ENCODE measurements around the gene KCND2. TPM values are rescaled to one million over a fixed set of nuclear protein-coding genes. Genes with fewer than 3 reads are reported as not detected.

KCND2 gene
- total RNA-seq, 1 experiment from 2014 or later: not detected

DNA sequence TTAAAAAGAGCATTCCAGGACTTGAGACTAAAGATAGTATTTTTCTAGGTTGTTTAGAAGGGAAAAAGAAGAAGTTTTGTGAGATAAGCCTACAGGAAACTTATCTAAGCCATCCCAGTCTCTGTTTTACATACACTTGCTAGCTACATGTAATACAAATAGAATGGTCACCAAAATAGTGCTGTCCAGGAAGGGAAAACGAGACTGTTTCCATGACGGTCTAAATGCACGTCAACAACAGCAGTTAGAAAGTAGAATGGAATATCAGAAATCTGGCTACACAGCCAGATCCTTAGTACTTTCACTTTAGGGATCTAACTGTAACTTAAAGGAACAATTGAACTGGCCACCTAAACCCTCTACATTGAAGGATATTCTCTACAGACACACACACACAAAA, 467.4 kb downstream of the KCND2 start:
- no peak overlapping the region for H3K4me3 ChIP-seq (ENCODE audit: low read length)
- H3K4me1 ChIP-seq (ENCODE audit: low read length): no peaks in the 10 kb centered on the region
- no peak for DNase-seq
- H4K20me1 ChIP-seq (ENCODE audit: insufficient read depth, low read depth, low read length): no peaks in the 10 kb centered on the region
- H3K9ac ChIP-seq (ENCODE audit: low read length): no peak overlapping the region
- H3K36me3 ChIP-seq (ENCODE audit: insufficient read depth, low read length): no peaks in the 10 kb centered on the region
- no peak overlapping the region for H2AFZ ChIP-seq (ENCODE audit: low read length)
- H3K27ac ChIP-seq (ENCODE audit: low read length): no peak overlapping the region
- H3K27me3 ChIP-seq (ENCODE audit: low read length): no peaks in the 10 kb centered on the region
- H3K4me2 ChIP-seq (ENCODE audit: low read depth, low read length, poor library complexity, severe bottlenecking): no peak overlapping the region
- H3K79me2 ChIP-seq (ENCODE audit: low read length): no peaks in the 10 kb centered on the region
- H3K9me3 ChIP-seq (ENCODE audit: low read length): no peaks in the 10 kb centered on the region
- H3K9me2 ChIP-seq (replicated peaks; ENCODE audit: insufficient read depth, low read length): no peaks in the 10 kb centered on the region

DNA sequence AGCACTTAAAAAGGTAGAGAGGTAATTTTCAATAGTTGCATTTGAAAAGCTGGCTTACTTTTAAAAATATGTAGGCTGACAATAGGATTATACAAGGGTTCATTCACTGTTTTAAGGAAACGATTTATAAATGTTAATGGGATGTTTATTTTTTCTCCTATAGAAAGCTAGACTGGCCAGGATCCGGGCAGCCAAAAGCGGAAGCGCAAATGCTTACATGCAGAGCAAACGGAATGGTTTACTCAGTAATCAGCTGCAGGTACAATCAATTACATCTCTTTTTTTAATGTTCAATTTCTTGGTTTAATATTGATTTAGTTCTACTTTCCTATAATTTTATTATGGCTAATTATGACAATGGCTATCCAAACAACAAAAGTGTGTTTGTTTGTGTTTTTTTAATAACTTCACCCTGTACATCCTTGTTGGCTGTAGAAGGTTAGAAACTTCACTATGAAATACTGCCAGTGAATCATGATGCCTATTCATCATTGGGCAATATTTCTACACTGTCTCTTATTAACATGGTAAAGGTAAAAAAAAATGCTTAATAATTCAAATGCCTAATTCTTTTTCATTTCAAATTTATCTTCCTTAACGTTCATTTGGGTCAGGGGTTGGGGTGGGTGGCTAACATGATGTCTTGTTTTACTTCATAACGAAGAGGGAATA, 468.5 kb downstream of the KCND2 start:
- Histone ChIP-seq H2AFZ (ENCODE audit: low read length) (no peak overlapping the region), H3K4me3 (ENCODE audit: low read length) (no peak overlapping the region), H3K4me1 (ENCODE audit: low read length) (no peaks in the 10 kb centered on the region), H3K27ac (ENCODE audit: low read length) (no peak overlapping the region), H3K9me3 (ENCODE audit: low read length) (no peaks in the 10 kb centered on the region), H3K27me3 (ENCODE audit: low read length) (no peaks in the 10 kb centered on the region), H3K4me2 (ENCODE audit: low read depth, low read length, poor library complexity, severe bottlenecking) (no peak overlapping the region), H3K9me2 (replicated peaks; ENCODE audit: insufficient read depth, low read length) (no peaks in the 10 kb centered on the region), H3K9ac (ENCODE audit: low read length) (no peak overlapping the region), H3K36me3 (ENCODE audit: insufficient read depth, low read length) (no peaks in the 10 kb centered on the region), H4K20me1 (ENCODE audit: insufficient read depth, low read depth, low read length) (no peaks in the 10 kb centered on the region), H3K79me2 (ENCODE audit: low read length) (no peaks in the 10 kb centered on the region)
- no peak for DNase-seq

GRCh38 chr7:120742372-120742771, 469.4 kb downstream of the KCND2 start:
- H4K20me1 ChIP-seq (ENCODE audit: insufficient read depth, low read depth, low read length): no peaks in the 10 kb centered on the region
- no peak for DNase-seq
- no peaks in the 10 kb centered on the region for H3K9me2 ChIP-seq (replicated peaks; ENCODE audit: insufficient read depth, low read length)
- no peak overlapping the region for H3K27ac ChIP-seq (ENCODE audit: low read length)
- H3K4me1 ChIP-seq (ENCODE audit: low read length): no peaks in the 10 kb centered on the region
- no peaks in the 10 kb centered on the region for H3K79me2 ChIP-seq (ENCODE audit: low read length)
- H3K27me3 ChIP-seq (ENCODE audit: low read length): no peaks in the 10 kb centered on the region
- no peak overlapping the region for H2AFZ ChIP-seq (ENCODE audit: low read length)
- H3K36me3 ChIP-seq (ENCODE audit: insufficient read depth, low read length): no peaks in the 10 kb centered on the region
- no peak overlapping the region for H3K9ac ChIP-seq (ENCODE audit: low read length)
- no peaks in the 10 kb centered on the region for H3K9me3 ChIP-seq (ENCODE audit: low read length)
- H3K4me3 ChIP-seq (ENCODE audit: low read length): no peak overlapping the region
- H3K4me2 ChIP-seq (ENCODE audit: low read depth, low read length, poor library complexity, severe bottlenecking): no peak overlapping the region

- DNase-seq: no peak
- Histone ChIP-seq H3K9me3 (ENCODE audit: low read length) (no peaks in the 10 kb centered on the region), H3K4me2 (ENCODE audit: low read depth, low read length, poor library complexity, severe bottlenecking) (no peak overlapping the region), H3K9ac (ENCODE audit: low read length) (no peak overlapping the region), H3K4me3 (ENCODE audit: low read length) (no peak overlapping the region), H3K9me2 (replicated peaks; ENCODE audit: insufficient read depth, low read length) (no peaks in the 10 kb centered on the region), H3K79me2 (ENCODE audit: low read length) (no peaks in the 10 kb centered on the region), H4K20me1 (ENCODE audit: insufficient read depth, low read depth, low read length) (no peaks in the 10 kb centered on the region), H2AFZ (ENCODE audit: low read length) (no peak overlapping the region), H3K27ac (ENCODE audit: low read length) (no peak overlapping the region), H3K27me3 (ENCODE audit: low read length) (no peaks in the 10 kb centered on the region), H3K36me3 (ENCODE audit: insufficient read depth, low read length) (no peaks in the 10 kb centered on the region), H3K4me1 (ENCODE audit: low read length) (no peaks in the 10 kb centered on the region)
Measured at GRCh38 chr7:120743128-120743527, 470.2 kb downstream of the KCND2 start.

GRCh38 chr7:120760050-120760449, 487.1 kb downstream of the KCND2 start:
- no peak overlapping the region for H2AFZ ChIP-seq (ENCODE audit: low read length)
- H3K4me1 ChIP-seq (ENCODE audit: low read length): no peaks in the 10 kb centered on the region
- no peak overlapping the region for H3K9ac ChIP-seq (ENCODE audit: low read length)
- no peaks in the 10 kb centered on the region for H3K79me2 ChIP-seq (ENCODE audit: low read length)
- H3K4me3 ChIP-seq (ENCODE audit: low read length): no peak overlapping the region
- DNase-seq: no peak
- no peaks in the 10 kb centered on the region for H3K9me2 ChIP-seq (replicated peaks; ENCODE audit: insufficient read depth, low read length)
- no peak overlapping the region for H3K4me2 ChIP-seq (ENCODE audit: low read depth, low read length, poor library complexity, severe bottlenecking)
- no peaks in the 10 kb centered on the region for H3K27me3 ChIP-seq (ENCODE audit: low read length)
- no peak overlapping the region for H3K27ac ChIP-seq (ENCODE audit: low read length)
- no peaks in the 10 kb centered on the region for H3K36me3 ChIP-seq (ENCODE audit: insufficient read depth, low read length)
- no peaks in the 10 kb centered on the region for H4K20me1 ChIP-seq (ENCODE audit: insufficient read depth, low read depth, low read length)
- H3K9me3 ChIP-seq (ENCODE audit: low read length): no peaks in the 10 kb centered on the region

DNA sequence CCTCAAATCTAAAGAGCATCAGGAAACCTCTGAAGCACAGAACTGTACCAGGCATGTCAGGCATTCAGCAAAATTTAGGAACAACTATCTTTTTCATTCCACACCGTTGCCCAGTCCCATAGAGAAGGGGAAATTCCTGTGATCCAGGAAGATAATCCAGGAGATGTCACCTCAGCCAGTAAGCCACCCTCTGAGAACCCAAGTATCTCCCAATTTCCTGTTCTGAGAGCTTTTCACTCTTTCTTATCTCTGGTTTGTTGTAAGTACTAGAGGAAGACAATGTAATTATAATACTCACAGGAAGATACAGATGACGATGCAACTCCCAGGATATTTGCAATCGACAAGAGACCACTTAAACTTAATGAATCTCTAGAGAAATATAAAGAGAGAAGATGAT, 487.9 kb downstream of the KCND2 start:
- Histone ChIP-seq H3K36me3 (ENCODE audit: insufficient read depth, low read length) (no peaks in the 10 kb centered on the region), H3K9me3 (ENCODE audit: low read length) (no peaks in the 10 kb centered on the region), H3K79me2 (ENCODE audit: low read length) (no peaks in the 10 kb centered on the region), H3K4me1 (ENCODE audit: low read length) (no peaks in the 10 kb centered on the region), H3K9ac (ENCODE audit: low read length) (no peak overlapping the region), H3K27me3 (ENCODE audit: low read length) (no peaks in the 10 kb centered on the region), H3K4me3 (ENCODE audit: low read length) (no peak overlapping the region), H2AFZ (ENCODE audit: low read length) (no peak overlapping the region), H3K9me2 (replicated peaks; ENCODE audit: insufficient read depth, low read length) (no peaks in the 10 kb centered on the region), H3K4me2 (ENCODE audit: low read depth, low read length, poor library complexity, severe bottlenecking) (no peak overlapping the region), H3K27ac (ENCODE audit: low read length) (no peak overlapping the region), H4K20me1 (ENCODE audit: insufficient read depth, low read depth, low read length) (no peaks in the 10 kb centered on the region)
- DNase-seq: no peak

- no peaks in the 10 kb centered on the region for H3K79me2 ChIP-seq (ENCODE audit: low read length)
- H3K4me3 ChIP-seq (ENCODE audit: low read length): no peak overlapping the region
- no peaks in the 10 kb centered on the region for H3K27me3 ChIP-seq (ENCODE audit: low read length)
- H3K9ac ChIP-seq (ENCODE audit: low read length): no peak overlapping the region
- H3K9me2 ChIP-seq (replicated peaks; ENCODE audit: insufficient read depth, low read length): 0 out of 2 replicates have a peak, but pooled peaks cover 4% of the 10 kb centered on the region
- no peaks in the 10 kb centered on the region for H3K9me3 ChIP-seq (ENCODE audit: low read length)
- no peak overlapping the region for H2AFZ ChIP-seq (ENCODE audit: low read length)
- no peak for DNase-seq
- H3K27ac ChIP-seq (ENCODE audit: low read length): no peak overlapping the region
- no peak overlapping the region for H3K4me2 ChIP-seq (ENCODE audit: low read depth, low read length, poor library complexity, severe bottlenecking)
- no peaks in the 10 kb centered on the region for H3K36me3 ChIP-seq (ENCODE audit: insufficient read depth, low read length)
- H3K4me1 ChIP-seq (ENCODE audit: low read length): no peaks in the 10 kb centered on the region
- H4K20me1 ChIP-seq (ENCODE audit: insufficient read depth, low read depth, low read length): no peaks in the 10 kb centered on the region
Measured at GRCh38 chr7:120770206-120770605, 497.2 kb downstream of the KCND2 start.

DNA sequence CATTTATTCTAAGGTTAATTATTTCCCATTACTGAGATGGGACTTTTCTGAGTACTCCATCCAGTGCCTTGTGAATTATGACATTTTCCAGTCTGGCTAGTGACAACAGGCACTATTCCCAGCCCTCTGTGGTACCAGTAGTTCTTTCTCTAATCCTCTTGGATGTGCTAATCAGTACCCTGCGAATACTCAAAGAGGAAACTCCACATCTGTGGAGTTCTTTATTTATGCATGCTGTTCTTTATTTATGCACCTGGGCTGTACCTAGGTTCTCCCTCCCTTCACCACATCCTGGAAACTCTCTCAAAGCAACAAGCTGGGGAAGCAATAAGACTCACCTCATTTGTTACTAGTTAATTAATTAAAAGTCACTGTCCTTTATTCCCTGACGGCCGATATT, 501.5 kb downstream of the KCND2 start:
- H3K4me1 ChIP-seq (ENCODE audit: low read length): no peaks in the 10 kb centered on the region
- H3K79me2 ChIP-seq (ENCODE audit: low read length): no peaks in the 10 kb centered on the region
- H2AFZ ChIP-seq (ENCODE audit: low read length): no peak overlapping the region
- no peaks in the 10 kb centered on the region for H3K36me3 ChIP-seq (ENCODE audit: insufficient read depth, low read length)
- no peaks in the 10 kb centered on the region for H3K27me3 ChIP-seq (ENCODE audit: low read length)
- no peaks in the 10 kb centered on the region for H3K9me3 ChIP-seq (ENCODE audit: low read length)
- H3K4me3 ChIP-seq (ENCODE audit: low read length): no peak overlapping the region
- no peaks in the 10 kb centered on the region for H4K20me1 ChIP-seq (ENCODE audit: insufficient read depth, low read depth, low read length)
- DNase-seq: no peak
- no peak overlapping the region for H3K4me2 ChIP-seq (ENCODE audit: low read depth, low read length, poor library complexity, severe bottlenecking)
- no peaks in the 10 kb centered on the region for H3K9me2 ChIP-seq (replicated peaks; ENCODE audit: insufficient read depth, low read length)
- no peak overlapping the region for H3K9ac ChIP-seq (ENCODE audit: low read length)
- H3K27ac ChIP-seq (ENCODE audit: low read length): no peak overlapping the region
